Glutamatergic neuron (in vitro differentiated cells): ENCODE data around the gene MAGI1. TPM values are rescaled to one million over a fixed set of nuclear protein-coding genes. Genes with fewer than 3 reads are reported as not detected.

Source experiments
- DNase-seq: peaks from one replicate; pipeline ENCODE4 v3.0.0; 2022
- H3K27ac Mint-ChIP-seq: one replicate; pipeline ENCODE4 v1.8.0; 2020; ENCODE audit warnings: mild to moderate bottlenecking, mixed read lengths, inconsistent platforms; ENCODE audit not compliant: unreplicated experiment
- H3K27me3 Mint-ChIP-seq: one replicate; pipeline ENCODE4 v1.8.0; 2020; ENCODE audit warnings: mild to moderate bottlenecking, moderate library complexity, mixed read lengths, inconsistent platforms; ENCODE audit not compliant: unreplicated experiment
- H3K36me3 Mint-ChIP-seq: one replicate; pipeline ENCODE4 v1.8.0; 2020; ENCODE audit warnings: mild to moderate bottlenecking, mixed read lengths, inconsistent platforms; ENCODE audit not compliant: unreplicated experiment
- H3K4me1 Mint-ChIP-seq: one replicate; pipeline ENCODE4 v1.8.0; 2020; ENCODE audit warnings: mild to moderate bottlenecking, low read depth, mixed read lengths, inconsistent platforms; ENCODE audit not compliant: unreplicated experiment
- H3K4me3 Mint-ChIP-seq: one replicate; pipeline ENCODE4 v1.8.0; 2020; ENCODE audit warnings: mild to moderate bottlenecking, mixed read lengths, inconsistent platforms; ENCODE audit not compliant: unreplicated experiment
- H3K9me3 Mint-ChIP-seq: one replicate; pipeline ENCODE4 v1.8.0; 2020; ENCODE audit warnings: mild to moderate bottlenecking, moderate library complexity, mixed read lengths, inconsistent platforms; ENCODE audit not compliant: unreplicated experiment
- CTCF ChIP-seq: fragments of 200-600 bp; sonication (generic); IDR thresholded peaks from one replicate; pipeline ENCODE4 v1.5.0; 2021; ENCODE audit not compliant: partially characterized antibody, unreplicated experiment
- total RNA-seq: library from RNA; stranded (reverse); fragmentation: NEBNext Ultra II Directional; extraction: Animal tissue kit (Norgen Biotek cat#: 25700); gene quantifications from one replicate; pipeline ENCODE4 v1.2.1, GENCODE V29; 2021; ENCODE audit not compliant: unreplicated experiment

Gene MAGI1
- total RNA-seq, 1 donor from 2014 or later = 46.5 TPM

GRCh38 chr3:66019896-66020295 lies 18.8 kb downstream of the MAGI1 start:
- no peak overlapping the region for H3K4me3 Mint-ChIP-seq
- H3K9me3 Mint-ChIP-seq = no peaks in the 10 kb centered on the region
- no peak for DNase-seq
- H3K36me3 Mint-ChIP-seq = no peaks in the 10 kb centered on the region
- no peaks in the 10 kb centered on the region for H3K27me3 Mint-ChIP-seq
- H3K4me1 Mint-ChIP-seq = no peaks in the 10 kb centered on the region
- H3K27ac Mint-ChIP-seq = no peak overlapping the region
- TF ChIP-seq CTCF = no peak

GRCh38 chr3:66018057-66019033 lies 20.4 kb downstream of the MAGI1 start:
- no peak for TF ChIP-seq CTCF
- H3K27ac Mint-ChIP-seq = no peak overlapping the region
- H3K9me3 Mint-ChIP-seq = no peaks in the 10 kb centered on the region
- no peaks in the 10 kb centered on the region for H3K4me1 Mint-ChIP-seq
- no peak for DNase-seq
- H3K36me3 Mint-ChIP-seq = no peaks in the 10 kb centered on the region
- H3K27me3 Mint-ChIP-seq = no peaks in the 10 kb centered on the region
- no peak overlapping the region for H3K4me3 Mint-ChIP-seq

GRCh38 chr3:66017591-66017990 lies 21.1 kb downstream of the MAGI1 start:
- DNase-seq = no peak
- H3K4me1 Mint-ChIP-seq = no peaks in the 10 kb centered on the region
- TF ChIP-seq CTCF = no peak

GRCh38 chr3:66017084-66017483 lies 21.6 kb downstream of the MAGI1 start:
- no peaks in the 10 kb centered on the region for H3K9me3 Mint-ChIP-seq
- no peak overlapping the region for H3K4me3 Mint-ChIP-seq
- no peaks in the 10 kb centered on the region for H3K36me3 Mint-ChIP-seq
- H3K27me3 Mint-ChIP-seq = no peaks in the 10 kb centered on the region
- DNase-seq = no peak
- TF ChIP-seq CTCF = no peak
- no peaks in the 10 kb centered on the region for H3K4me1 Mint-ChIP-seq
- no peak overlapping the region for H3K27ac Mint-ChIP-seq

More at GRCh38 chr3:66017591-66017990, 21.1 kb downstream of the MAGI1 start:
- H3K36me3 Mint-ChIP-seq = no peaks in the 10 kb centered on the region
- H3K27me3 Mint-ChIP-seq = no peaks in the 10 kb centered on the region
- H3K4me3 Mint-ChIP-seq = no peak overlapping the region
- H3K9me3 Mint-ChIP-seq = no peaks in the 10 kb centered on the region
- H3K27ac Mint-ChIP-seq = no peak overlapping the region

GRCh38 chr3:66015841-66016240 lies 22.9 kb downstream of the MAGI1 start:
- H3K4me1 Mint-ChIP-seq = no peaks in the 10 kb centered on the region
- no peak overlapping the region for H3K27ac Mint-ChIP-seq
- H3K4me3 Mint-ChIP-seq = no peak overlapping the region
- H3K9me3 Mint-ChIP-seq = no peaks in the 10 kb centered on the region
- H3K36me3 Mint-ChIP-seq = no peaks in the 10 kb centered on the region
- no peak for DNase-seq
- TF ChIP-seq CTCF = no peak
- no peaks in the 10 kb centered on the region for H3K27me3 Mint-ChIP-seq
